Stimulated activated CD4-positive, alpha-beta T cell treated with anti-CD3 and anti-CD28 coated beads, Interleukin-1b, Interleukin-23, amount 100 ng/mL, for 24 hours (primary cell): ENCODE measurements around the gene SYNPO2L.
"Not testable (repeated sequence)": the region's sequence is repeated elsewhere in the genome, so short reads cannot be mapped to it uniquely, and the experiment has no call there.

Experiments used
- DNase-seq, 4 experiments: peaks; one replicate each; pipeline ENCODE4 v3.0.0-alpha.2; 2020; ENCODE audit warnings: low read depth in 4 of 4, low spot score in 1 of 4

Gene SYNPO2L

DNA sequence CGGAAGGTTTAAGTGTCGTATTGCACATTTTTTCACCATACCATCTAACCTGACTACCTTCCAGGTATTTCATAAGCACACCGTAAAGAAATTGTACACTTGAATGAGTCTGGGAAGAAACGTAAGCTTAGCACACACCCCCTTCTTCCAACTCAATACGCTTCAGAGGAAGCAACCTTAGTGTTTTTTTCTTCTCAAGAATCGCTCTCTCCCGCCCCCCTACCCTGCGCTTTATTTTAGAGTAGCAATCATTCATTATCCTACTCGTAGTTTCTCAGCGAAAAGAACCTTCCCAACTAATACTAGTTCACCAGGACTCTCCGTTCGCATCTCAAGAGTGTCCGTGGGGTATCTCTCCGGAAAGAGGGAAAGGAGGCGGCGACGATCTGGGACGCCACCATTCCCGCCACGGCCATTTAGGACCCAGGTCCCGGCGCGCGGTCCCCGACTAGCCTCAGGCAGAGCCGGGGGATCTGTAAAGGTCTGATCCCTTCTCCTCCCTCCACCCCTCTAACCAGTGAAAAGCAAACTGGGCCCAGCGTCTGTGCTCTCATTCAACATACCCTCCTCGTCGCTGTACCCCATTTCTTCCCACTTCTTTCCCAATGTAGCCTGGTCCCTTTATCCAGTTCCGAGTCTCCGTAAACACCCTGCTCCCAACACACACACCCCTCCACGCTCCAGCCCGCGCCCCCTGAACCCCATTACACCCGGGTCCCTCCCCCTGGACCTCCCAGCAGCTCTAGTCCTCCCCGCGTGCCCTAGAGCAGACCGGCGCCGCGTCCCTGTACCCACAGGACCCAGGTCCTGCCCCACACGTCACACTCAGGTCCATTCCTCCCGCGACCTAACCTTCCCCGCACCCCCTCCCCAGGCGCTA is 30.6 kb downstream of the SYNPO2L start:
- no peak for DNase-seq

DNA sequence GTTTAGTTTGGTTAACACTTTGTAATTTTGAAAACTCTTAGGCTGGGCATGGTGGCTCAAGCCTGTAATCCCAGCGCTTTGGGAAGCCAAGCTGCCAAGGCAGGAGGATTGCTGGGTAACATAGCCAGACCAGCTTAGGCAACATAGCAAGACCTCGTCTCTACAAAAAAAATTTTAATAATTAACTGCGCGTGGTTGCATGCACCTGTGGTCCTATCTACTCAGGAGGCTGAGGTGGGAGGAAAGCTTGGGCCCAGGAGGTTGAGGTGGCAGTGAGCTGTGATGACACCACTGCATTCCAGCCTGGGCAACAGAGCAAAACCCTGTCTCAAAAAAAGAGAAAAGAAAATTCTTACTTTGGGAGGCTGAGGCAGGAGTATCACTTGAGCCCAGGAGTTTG is 32.8 kb downstream of the SYNPO2L start:
- DNase-seq = no peak

DNA sequence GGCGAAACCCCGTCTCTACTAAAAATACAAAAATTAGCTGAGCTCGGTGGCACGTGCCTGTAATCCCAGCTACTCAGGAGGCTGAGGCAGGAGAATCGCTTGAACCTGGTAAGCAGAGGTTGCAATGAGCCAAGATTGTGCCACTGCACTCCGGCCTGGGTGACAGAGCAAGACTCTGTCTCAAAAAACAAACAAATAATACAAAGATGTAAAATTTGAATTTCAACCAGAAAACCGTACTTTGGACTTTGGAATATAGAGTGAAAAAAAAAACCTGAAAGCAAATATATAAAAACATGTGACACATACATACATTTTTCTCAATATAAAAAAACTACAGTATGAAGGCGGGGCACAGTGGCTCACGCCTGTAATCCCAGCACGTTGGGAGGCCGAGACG is 34.9 kb downstream of the SYNPO2L start:
- not testable (repeated sequence) for DNase-seq

DNA sequence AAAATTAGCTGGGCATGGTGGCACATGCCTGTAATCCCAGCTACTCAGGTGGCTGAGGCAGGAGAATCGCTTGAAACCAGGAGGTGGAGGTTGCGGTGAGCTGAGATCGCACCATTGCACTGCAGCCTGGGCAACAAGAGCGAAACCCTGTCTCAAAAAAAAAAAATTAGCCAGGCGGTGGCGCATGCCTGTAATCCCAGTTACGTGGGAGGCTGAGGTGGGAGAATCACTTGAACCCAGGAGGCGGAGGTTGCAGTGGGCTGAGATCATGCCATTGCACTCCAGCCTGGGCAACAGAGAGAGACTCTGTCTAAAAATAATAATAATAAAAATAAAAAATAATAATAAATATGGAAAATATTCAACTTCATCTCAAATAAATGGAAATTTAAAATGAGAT is 38.7 kb downstream of the SYNPO2L start:
- DNase-seq = not testable (repeated sequence)

DNA sequence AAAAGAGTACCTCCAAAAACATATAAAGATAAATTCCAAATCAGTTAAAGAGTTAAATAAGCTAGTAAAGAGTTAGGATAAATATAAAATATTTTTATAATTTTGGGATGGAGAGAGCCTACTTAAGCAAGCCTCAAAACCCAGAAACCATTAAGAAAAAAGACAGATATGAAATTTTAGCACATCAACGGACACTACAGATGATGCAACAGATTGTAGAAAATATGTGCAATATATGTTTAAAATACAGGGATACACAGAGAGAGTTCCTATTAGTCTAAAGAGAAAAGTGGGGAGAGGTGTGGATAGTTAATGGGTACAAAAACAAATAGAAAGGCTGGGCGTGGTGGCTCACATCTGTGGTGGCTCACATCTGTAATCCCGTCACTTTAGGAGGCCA is 41.1 kb downstream of the SYNPO2L start:
- DNase-seq = no peak

DNA sequence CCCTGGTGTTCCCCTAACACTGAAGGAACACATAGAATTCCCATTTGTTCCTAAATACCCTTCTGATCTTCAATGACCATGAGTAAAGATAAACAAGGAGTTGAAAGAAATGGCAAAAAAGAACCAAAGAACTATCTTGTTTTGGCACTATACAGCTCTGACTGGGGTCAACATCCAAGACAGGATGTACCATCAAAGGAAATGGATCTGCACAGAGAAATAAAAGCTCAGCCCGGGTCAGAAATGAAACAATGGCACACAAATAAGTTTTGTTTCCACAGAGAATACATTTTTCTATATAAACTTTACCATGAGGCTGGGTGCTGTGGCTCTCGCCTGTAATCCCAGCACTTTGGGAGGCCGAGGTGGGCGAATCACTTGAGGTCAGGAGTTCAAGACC is 46.7 kb downstream of the SYNPO2L start:
- no peak for DNase-seq

DNA sequence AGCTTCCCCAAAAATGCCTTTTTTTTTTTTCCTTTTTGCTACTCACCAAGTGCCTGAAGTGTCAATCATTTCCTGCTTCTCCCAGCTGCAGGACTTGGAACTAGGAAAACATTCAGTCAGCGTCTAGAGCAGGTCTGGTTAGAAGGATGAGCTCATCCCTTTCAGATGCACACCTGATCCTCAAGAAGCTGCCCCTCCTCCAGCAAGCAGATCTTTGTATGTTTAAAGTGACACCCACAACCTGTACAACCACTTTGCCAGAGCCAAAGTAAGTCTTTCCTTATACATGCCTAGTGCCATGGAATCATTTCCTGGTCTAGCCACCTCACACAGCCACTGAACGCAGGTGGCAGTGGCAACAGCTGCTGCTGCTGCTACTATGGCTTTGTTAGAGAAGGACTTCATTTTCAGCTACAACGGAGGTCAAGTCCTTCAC is 54.3 kb downstream of the SYNPO2L start:
- no peak for DNase-seq

DNA sequence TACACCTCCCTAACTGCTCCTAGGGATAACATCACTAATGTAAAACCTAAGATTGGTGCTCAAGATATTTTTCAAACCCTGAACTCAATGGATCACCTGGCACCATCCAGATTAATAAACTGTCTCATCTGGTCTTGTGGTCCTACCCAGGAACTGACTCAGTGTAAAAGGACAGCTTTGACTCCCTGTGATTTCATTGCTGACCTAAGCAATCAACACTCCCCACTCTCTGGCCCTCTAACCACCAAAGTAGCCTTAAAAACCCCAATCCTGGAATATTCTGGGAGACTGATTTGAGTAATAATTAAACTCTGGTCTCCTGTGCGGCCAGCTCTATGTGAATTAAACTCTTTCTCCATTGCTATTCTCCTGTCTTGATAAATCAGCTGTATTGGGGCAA is 58.5 kb downstream of the SYNPO2L start:
- DNase-seq = no peak
